Measurements from ENCODE around the gene INTS7.
"Not testable (repeated sequence)": the region's sequence is repeated elsewhere in the genome, so short reads cannot be mapped to it uniquely, and the experiment has no call there.

The INTS7 gene

DNA sequence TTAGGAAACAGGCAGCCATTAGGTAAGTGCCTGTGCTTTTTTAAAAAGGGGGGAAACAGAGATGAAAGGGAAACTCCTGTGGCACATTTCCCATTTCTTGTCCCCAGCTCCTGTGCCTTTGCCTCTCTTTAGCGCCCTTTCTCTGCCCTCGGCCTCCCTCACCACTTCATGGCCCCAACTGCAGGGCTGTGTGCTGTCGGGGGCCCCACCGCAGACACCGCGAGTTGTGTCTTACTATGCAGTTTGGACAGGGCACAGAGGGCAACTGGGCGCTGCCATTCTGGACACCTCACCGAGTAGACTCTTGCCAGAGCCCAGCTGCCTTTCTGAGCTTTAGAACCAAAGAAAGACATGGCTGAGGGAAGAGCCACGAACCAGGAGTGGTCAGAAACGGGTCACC lies 111.1 kb downstream of the INTS7 start:
- no peak overlapping the region for H3K4me3 ChIP-seq (ENCODE audit: low read depth, low read length)
- DNase-seq (ENCODE audit: low read depth): no peak
- TF ChIP-seq, protein P1, sequence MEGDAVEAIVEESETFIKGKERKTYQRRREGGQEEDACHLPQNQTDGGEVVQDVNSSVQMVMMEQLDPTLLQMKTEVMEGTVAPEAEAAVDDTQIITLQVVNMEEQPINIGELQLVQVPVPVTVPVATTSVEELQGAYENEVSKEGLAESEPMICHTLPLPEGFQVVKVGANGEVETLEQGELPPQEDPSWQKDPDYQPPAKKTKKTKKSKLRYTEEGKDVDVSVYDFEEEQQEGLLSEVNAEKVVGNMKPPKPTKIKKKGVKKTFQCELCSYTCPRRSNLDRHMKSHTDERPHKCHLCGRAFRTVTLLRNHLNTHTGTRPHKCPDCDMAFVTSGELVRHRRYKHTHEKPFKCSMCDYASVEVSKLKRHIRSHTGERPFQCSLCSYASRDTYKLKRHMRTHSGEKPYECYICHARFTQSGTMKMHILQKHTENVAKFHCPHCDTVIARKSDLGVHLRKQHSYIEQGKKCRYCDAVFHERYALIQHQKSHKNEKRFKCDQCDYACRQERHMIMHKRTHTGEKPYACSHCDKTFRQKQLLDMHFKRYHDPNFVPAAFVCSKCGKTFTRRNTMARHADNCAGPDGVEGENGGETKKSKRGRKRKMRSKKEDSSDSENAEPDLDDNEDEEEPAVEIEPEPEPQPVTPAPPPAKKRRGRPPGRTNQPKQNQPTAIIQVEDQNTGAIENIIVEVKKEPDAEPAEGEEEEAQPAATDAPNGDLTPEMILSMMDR (IDR thresholded peaks at IDR 0.05; ENCODE audit: low read depth, low read length, missing control alignments): no peak

DNA sequence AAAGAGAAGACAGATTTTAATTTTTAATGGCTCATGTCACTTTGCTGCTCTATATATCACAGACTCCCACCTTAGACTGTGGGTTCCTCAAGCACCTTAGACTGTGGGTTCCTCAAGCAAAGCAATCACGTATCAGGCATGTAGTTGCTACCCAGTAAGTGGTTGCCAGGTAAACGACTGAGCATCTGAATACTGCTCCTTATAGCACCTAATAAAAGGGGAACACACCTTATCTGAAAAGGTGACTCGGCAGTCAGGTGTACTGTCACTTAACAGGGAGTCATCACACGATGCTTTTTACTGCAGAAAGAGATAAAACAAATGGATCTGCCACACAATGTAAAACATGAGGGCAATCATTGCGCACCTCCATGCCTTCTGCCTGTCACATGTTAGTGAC lies 112.3 kb downstream of the INTS7 start:
- no peak for DNase-seq (ENCODE audit: low read depth)
- TF ChIP-seq, protein P1 (IDR thresholded peaks at IDR 0.05; ENCODE audit: low read depth, low read length, missing control alignments): no peak

DNA sequence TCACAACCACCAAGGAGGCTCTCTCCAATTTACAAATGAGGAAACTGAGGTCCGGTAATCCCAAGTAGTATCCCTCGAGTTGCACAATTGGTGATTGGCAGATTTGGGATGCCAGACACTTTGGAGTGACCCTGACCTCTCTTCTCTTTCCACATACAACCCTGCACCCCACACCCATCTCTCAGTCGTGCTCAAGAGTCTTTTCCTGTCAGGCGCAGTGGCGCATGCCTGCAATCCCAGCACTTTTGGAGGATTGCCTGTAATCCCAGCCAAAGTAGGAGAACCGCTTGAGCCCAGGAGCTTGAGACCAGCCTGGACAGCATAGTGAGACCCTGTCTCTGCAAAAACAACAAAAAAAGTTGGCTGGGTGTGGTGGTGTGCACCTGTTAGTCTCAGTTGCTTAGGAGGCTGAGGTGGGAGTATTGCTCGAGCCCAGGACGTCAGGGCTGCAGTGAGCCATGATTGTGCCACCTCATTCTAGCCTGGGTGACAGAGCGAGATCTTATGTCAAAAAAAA lies 113.7 kb downstream of the INTS7 start:
- DNase-seq (ENCODE audit: low read depth): no peak
- TF ChIP-seq, protein P1 (IDR thresholded peaks at IDR 0.05; ENCODE audit: low read depth, low read length, missing control alignments): no peak
- no peak overlapping the region for H3K4me3 ChIP-seq (ENCODE audit: low read depth, low read length)

More for the DNA sequence above, 112.3 kb downstream of the INTS7 start:
- no peak overlapping the region for H3K4me3 ChIP-seq (ENCODE audit: low read depth, low read length)

DNA sequence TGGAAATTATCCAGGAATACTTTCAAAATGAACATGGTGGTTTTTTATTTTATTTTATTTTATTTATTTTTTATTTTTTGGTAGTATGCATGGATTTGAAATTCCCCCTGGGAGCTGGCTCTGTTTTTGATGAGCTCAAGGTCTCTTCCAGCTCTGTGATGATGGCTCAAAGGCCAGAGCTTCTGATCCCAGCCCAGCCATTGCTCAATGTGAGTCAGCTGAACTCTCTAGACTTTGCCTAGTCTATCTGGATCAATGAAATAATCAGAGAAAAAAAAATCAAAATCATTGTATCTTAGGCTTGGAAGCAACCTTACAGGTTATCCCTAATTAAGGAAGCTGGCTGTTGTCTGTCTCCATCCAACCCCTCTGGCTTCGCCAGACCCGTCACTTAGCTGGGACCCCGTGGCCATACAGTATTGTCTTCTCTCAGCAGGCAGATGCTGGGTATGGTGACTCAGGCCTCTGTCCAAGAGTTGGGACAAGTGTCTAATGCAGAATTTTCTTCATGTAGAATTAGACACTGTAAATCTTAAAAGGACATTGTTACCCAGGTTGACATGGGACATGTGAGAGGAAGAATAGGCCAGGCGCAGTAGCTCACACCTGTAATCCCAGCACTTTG lies 114.6 kb downstream of the INTS7 start:
- TF ChIP-seq, protein P1 (IDR thresholded peaks at IDR 0.05; ENCODE audit: low read depth, low read length, missing control alignments): no peak
- DNase-seq (ENCODE audit: low read depth): no peak
- H3K4me3 ChIP-seq (ENCODE audit: low read depth, low read length): no peak overlapping the region

DNA sequence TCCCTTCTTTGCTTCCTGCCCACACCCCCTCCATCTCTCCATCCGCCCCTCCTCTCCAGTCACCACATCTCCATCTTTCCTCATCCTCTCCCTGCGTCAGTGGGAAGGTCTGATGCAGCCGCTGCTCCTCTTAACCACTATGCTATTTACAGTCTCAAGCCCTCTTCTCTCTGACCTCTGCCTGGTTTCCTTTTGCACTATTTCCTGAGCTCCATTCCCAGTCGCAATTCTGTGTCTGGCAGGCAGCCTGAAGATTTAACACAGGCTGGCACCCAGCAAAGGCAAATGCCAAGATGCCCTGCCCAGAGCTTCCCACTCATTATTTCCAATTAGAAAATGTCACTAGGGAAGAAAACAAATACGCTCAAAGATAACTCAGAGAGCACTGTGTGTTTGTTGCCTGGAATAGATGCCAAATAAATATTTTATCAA lies 115.2 kb downstream of the INTS7 start:
- H3K4me3 ChIP-seq (ENCODE audit: low read depth, low read length): no peak overlapping the region
- TF ChIP-seq, protein P1 (IDR thresholded peaks at IDR 0.05; ENCODE audit: low read depth, low read length, missing control alignments): no peak
- DNase-seq (ENCODE audit: low read depth): no peak

DNA sequence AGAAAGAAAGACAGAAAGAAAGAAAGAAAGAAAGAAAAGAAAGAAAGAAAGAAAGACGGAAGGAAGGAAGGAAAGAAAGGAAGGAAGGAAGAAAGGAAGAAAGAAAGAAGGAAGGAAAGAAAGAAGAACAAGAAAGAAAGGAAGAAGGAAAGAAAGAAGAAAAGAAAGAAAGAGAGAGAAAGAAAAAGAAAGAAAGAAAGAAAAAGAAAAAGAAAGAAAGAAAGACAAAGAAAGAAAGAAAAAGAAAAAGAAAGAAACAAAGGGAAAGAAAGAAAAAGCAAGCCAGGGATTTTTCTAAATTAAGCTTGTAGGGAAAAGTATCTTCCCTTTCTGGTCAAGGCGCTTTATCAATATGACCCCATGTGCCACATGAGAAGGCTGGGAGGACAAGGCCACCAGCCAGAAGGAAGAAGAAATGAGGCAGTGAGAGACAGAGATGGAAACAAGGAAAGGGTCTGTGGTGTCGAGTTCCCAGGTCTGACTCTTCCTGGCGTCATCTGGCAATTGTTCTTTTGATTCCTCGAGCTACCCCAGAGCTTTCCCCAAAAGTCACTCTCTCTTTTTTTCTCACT lies 116.4 kb downstream of the INTS7 start:
- no peak for DNase-seq (ENCODE audit: low read depth)
- TF ChIP-seq, protein P1 (IDR thresholded peaks at IDR 0.05; ENCODE audit: low read depth, low read length, missing control alignments): no peak
- H3K4me3 ChIP-seq (ENCODE audit: low read depth, low read length): no peak overlapping the region

DNA sequence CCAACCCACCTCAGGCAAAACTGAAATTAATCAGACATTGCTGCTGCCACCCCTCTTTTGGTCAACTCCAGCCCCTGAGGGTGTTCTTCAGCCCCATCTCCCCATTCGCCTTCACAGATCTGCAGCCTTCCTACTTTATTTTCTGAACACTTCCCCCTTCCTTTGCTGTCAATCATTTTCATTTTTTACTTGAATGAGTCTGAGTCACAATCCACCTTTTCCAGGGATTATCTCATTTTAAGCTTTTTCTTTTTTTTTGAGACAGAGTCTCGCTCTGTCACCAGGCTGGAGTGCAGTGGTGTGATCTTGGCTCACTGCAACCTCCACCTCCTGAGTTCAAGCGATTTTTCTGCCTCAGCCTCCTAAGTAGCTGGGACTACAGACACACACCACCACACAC lies 118.9 kb downstream of the INTS7 start:
- H3K4me3 ChIP-seq (ENCODE audit: low read depth, low read length); DNase-seq (ENCODE audit: low read depth): not testable (repeated sequence)

Measured in GM12864 (cell line).